Measurements from ENCODE around the gene C2CD4D.

The C2CD4D gene

DNA sequence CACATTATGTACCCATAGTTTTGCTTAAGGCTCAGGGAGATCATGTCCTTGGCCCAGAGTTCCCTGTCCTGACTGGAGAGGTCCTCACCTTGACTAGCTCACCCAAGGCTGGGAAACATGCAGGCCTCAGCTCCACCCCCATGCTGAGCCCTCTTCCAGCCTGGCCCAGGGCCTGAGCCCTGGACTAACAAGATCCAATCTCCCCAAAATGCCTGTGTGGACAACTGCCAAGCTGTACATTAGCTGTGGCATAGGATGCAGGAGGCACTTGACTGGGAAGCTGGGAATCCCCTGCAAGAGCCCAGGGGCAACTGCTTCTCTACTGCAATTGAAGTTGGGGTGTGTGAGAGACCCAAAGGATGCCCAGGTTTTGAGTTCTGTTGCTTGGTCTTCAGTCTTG is 36.5 kb downstream of the C2CD4D start:
- no peak for TF ChIP-seq CTCF (IDR thresholded peaks at IDR 0.05; ENCODE audit: low read depth, low read length)

DNA sequence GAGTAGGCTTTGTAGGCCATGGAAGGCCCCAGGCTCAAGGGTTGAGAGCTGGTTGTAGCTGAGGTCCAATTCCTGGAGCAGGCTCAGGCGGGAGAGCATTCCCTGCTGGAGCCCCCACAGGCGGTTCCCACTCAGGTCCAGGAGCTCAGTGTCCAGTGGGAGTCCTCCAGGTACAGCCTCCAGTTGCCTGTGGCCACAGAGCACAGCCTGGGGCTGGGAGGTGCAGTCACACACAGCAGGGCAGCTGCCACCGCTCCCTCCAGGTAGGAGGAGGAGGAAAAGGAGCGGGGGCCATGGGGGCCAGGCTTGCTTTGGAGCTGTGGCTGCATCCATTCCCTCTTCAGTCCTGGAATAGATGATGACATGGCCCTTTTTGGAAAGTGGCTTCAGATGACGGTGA is 37.2 kb downstream of the C2CD4D start:
- no peak overlapping the region for H3K4me3 ChIP-seq (replicated peaks in 1 of 2; ENCODE audit: low read depth in 2 of 2, low read length in 2 of 2)
- no peak for DNase-seq (ENCODE audit: low read depth in 2 of 2)
- TF ChIP-seq CTCF (IDR thresholded peaks at IDR 0.05; ENCODE audit: low read depth, low read length): no peak

More for the DNA sequence above, 36.5 kb downstream of the C2CD4D start:
- no peak for DNase-seq (ENCODE audit: low read depth in 2 of 2)
- no peak overlapping the region for H3K4me3 ChIP-seq (replicated peaks in 1 of 2; ENCODE audit: low read depth in 2 of 2, low read length in 2 of 2)

- no peak overlapping the region for H3K4me3 ChIP-seq (replicated peaks in 1 of 2; ENCODE audit: low read depth in 2 of 2, low read length in 2 of 2)
- no peak for DNase-seq (ENCODE audit: low read depth in 2 of 2)
- no peak for TF ChIP-seq CTCF (IDR thresholded peaks at IDR 0.05; ENCODE audit: low read depth, low read length)
Measured at GRCh38 chr1:151801846-151802245, 37.8 kb downstream of the C2CD4D start.

GRCh38 chr1:151801310-151801820 is 38.3 kb downstream of the C2CD4D start:
- no peak overlapping the region for H3K4me3 ChIP-seq (replicated peaks in 1 of 2; ENCODE audit: low read depth in 2 of 2, low read length in 2 of 2)
- TF ChIP-seq CTCF (IDR thresholded peaks at IDR 0.05; ENCODE audit: low read depth, low read length): no peak
- DNase-seq (ENCODE audit: low read depth in 2 of 2): no peak

DNA sequence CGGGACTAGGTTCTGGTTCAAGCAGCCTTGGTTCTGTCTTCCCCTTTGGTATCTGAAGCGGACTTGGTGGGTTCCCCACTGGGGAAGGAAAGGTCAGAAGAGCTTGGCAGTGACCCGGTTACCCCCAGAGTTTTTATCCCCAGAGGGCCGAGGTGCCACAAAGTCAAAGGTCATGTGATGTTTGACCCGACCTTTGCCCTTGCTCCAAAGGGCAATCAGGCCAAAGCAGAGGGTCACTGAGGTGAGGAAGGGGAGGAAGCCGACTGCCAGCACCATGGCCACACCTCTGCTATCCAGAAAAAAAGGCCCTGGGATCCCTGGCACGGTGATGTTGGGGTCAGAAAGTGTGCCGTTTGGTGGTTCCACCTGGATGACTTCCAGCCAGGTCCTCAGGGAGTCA is 38.8 kb downstream of the C2CD4D start:
- no peak overlapping the region for H3K4me3 ChIP-seq (replicated peaks in 1 of 2; ENCODE audit: low read depth in 2 of 2, low read length in 2 of 2)
- DNase-seq (ENCODE audit: low read depth in 2 of 2): no peak
- TF ChIP-seq CTCF (IDR thresholded peaks at IDR 0.05; ENCODE audit: low read depth, low read length): no peak

- no peak overlapping the region for H3K4me3 ChIP-seq (replicated peaks in 1 of 2; ENCODE audit: low read depth in 2 of 2, low read length in 2 of 2)
- DNase-seq (ENCODE audit: low read depth in 2 of 2): no peak
- no peak for TF ChIP-seq CTCF (IDR thresholded peaks at IDR 0.05; ENCODE audit: low read depth, low read length)
Measured at GRCh38 chr1:151799179-151800022, 40.2 kb downstream of the C2CD4D start.

Data from cardiac fibroblast (primary cell).